H1 (cell line): ENCODE results near the gene RIPOR1. TPM values are rescaled to one million over a fixed set of nuclear protein-coding genes. Genes with fewer than 3 reads are reported as not detected.

Experiments used
- ASH2L ChIP-seq: fragments of 200-600, 300-600 bp; sonication (generic); IDR thresholded peaks from one replicate; pipeline ENCODE4 v1.7.1; 2017; ENCODE audit warnings: low read length
- CBX8 ChIP-seq: fragments of 300-800, 300-1000 bp; sonication (generic); IDR thresholded peaks from 2 replicates; pipeline ENCODE4 v1.7.1; 2016; ENCODE audit warnings: low read depth, low read length, borderline replicate concordance
- CHD7 ChIP-seq: fragments of 300-600 bp; sonication (generic); IDR thresholded peaks from 2 replicates; pipeline ENCODE4 v1.7.1; 2012; ENCODE audit warnings: low read length, moderate library complexity, mild to moderate bottlenecking, inconsistent platforms; ENCODE audit not compliant: insufficient replicate concordance
- EGR1 ChIP-seq: IDR thresholded peaks from 2 replicates; pipeline ENCODE4 v1.6.1; 2011; ENCODE audit warnings: low read depth, low read length, borderline replicate concordance
- FOSL1 ChIP-seq: IDR thresholded peaks from 2 replicates; pipeline ENCODE4 v1.6.1; 2011; ENCODE audit warnings: mild to moderate bottlenecking, low read depth, low read length, moderate library complexity; ENCODE audit not compliant: insufficient read depth
- KDM5A ChIP-seq: fragments of 200-600 bp; IDR thresholded peaks from 2 replicates; pipeline ENCODE4 v1.7.1; 2012; ENCODE audit warnings: mild to moderate bottlenecking, low read length, inconsistent platforms, mixed read lengths
- POU5F1 ChIP-seq: IDR thresholded peaks from 2 replicates; pipeline ENCODE4 v1.6.1; 2011; ENCODE audit warnings: low read depth, mild to moderate bottlenecking, low read length, moderate library complexity
- RXRA ChIP-seq: IDR thresholded peaks from 2 replicates; pipeline ENCODE4 v1.6.1; 2011; ENCODE audit warnings: low read depth, mild to moderate bottlenecking, low read length, moderate library complexity; ENCODE audit not compliant: insufficient read depth
- SIRT6 ChIP-seq: IDR thresholded peaks from one replicate; pipeline ENCODE4 v1.7.1; 2012; ENCODE audit warnings: low read length, inconsistent platforms
- polyA plus RNA-seq, 7 experiments: library from polyadenylated mRNA; depleted of rRNA in 3 of 7; stranded (reverse) in 5 of 7; unstranded in 2 of 7; fragments of >200 nt in 5 of 7; fragments of 200-250 nt in 2 of 7; gene quantifications; 1 replicate in 5 of 7; 2 replicates in 1 of 7; 4 replicates in 1 of 7; pipeline versions ENCODE4 v1.2.1 to v1.2.3, GENCODE V29; 2011 to 2013; ENCODE audit warnings: missing spikeins in 2 of 7, mixed read lengths in 2 of 7
- total RNA-seq: library from RNA; stranded (reverse); fragmentation: NEBNext Ultra II Directional; extraction: Animal tissue kit (Norgen Biotek cat#: 25700); gene quantifications from 2 replicates; pipeline ENCODE4 v1.2.1, GENCODE V29; 2021

The RIPOR1 gene
- total and polyA plus RNA-seq, 2 of the 8 experiments (the other 6 are each of a cell fraction or from before 2014, with no cell fraction given) = 2.7 to 10.1 TPM

GRCh38 chr16:67482233-67482924 lies 46.2 kb upstream of the RIPOR1 start (continued):
- TF ChIP-seq CHD7 = no peak
- TF ChIP-seq FOSL1 = no peak
- TF ChIP-seq CBX8 = no peak
- no peak for TF ChIP-seq ASH2L
- no peak for TF ChIP-seq SIRT6
- no peak for TF ChIP-seq RXRA
- no peak for TF ChIP-seq POU5F1
- no peak for TF ChIP-seq KDM5A
- no peak for TF ChIP-seq EGR1
